ENCODE results near the gene RARRES2. TPM values are rescaled to one million over a fixed set of nuclear protein-coding genes. Genes with fewer than 3 reads are reported as not detected.

RARRES2 gene
- polyA plus RNA-seq, 2 of the 4 experiments (the other 2 are of a cell fraction) = not detected

- TF ChIP-seq HEYL (CRISPR knock-in tag; IDR thresholded peaks at IDR 0.05) (no peak), NFE2L2 (conservative IDR thresholded peaks at IDR 0.05; ENCODE audit: low read length) (no peak), CBX8 (IDR thresholded peaks at IDR 0.05) (no peak)
Observed at GRCh38 chr7:150322833-150323681, 18.4 kb downstream of the RARRES2 start, which contains the start of the genes ACTR3C and LRRC61. TSS of gene ACTR3C (minus strand) at chr7:150323545. CDS start at chr7:150295296, 28,249 bp downstream. TSS of gene LRRC61 (plus strand) at chr7:150323355. CDS start at chr7:150336862, 13,507 bp downstream.

GRCh38 chr7:150322114-150322832 lies 19.2 kb downstream of the RARRES2 start:
- DNase-seq (ENCODE audit: low read depth in 1 of 2, low spot score in 1 of 2) (no peak), ATAC-seq (no peak), FAIRE-seq (no peak)
- Histone ChIP-seq H3K4me3 (no peak overlapping the region), H3K27ac (no peak overlapping the region), H3K4me1 (no peaks in the 10 kb centered on the region), H3K9me3 (no peaks in the 10 kb centered on the region), H3K4me2 (no peak overlapping the region)
- POLR2A ChIA-PET = no interaction called here
- TF ChIP-seq SMC3 (IDR thresholded peaks at IDR 0.05) (no peak), FOSL2 (IDR thresholded peaks at IDR 0.05) (no peak), FOSL2 (CRISPR knock-in tag; IDR thresholded peaks at IDR 0.05) (no peak), RNF2 (IDR thresholded peaks at IDR 0.05; ENCODE audit: borderline replicate concordance, low read depth) (no peak), SREBF2 (IDR thresholded peaks at IDR 0.05) (no peak), HOXA7 (CRISPR knock-in tag; IDR thresholded peaks at IDR 0.05) (no peak), KDM1A (IDR thresholded peaks at IDR 0.05; ENCODE audit: low read depth) (no peak), CHD2 (IDR thresholded peaks at IDR 0.05; ENCODE audit: low read length, partially characterized antibody) (no peak), TP53 (CRISPR knock-in tag; IDR thresholded peaks at IDR 0.05) (no peak), CBX2 (IDR thresholded peaks at IDR 0.05; ENCODE audit: borderline replicate concordance, low read depth) (no peak)
- CTCF ChIA-PET = no interaction called here
- WGBS (ENCODE audit: missing lambda C conversion rate) = 75% methylated on average over 4 of the region's 4 CpGs

More at GRCh38 chr7:150322833-150323681, 18.4 kb downstream of the RARRES2 start, which contains the start of the genes ACTR3C and LRRC61:
- CTCF ChIA-PET = no interaction called here
- Histone ChIP-seq H3K27ac (peak within 1 kb of the TSS in 1 of 2 experiments; percentile 58; a peak in 3 of 6 replicates), H3K4me1 (no peaks in the 10 kb centered on the region), H3K4me3 (peak within 1 kb of the TSS; percentile 35; the same call in 2 of the 3 replicates), H3K9me3 (no peaks in the 10 kb centered on the region), H3K4me2 (peak within 1 kb of the TSS; percentile 57)
- POLR2A ChIA-PET = no interaction called here
- 63% methylated on average over 63 of the region's 82 CpGs for WGBS (ENCODE audit: missing lambda C conversion rate)
- ATAC-seq (peak in 1 of 2 experiments; percentile 53; a peak in 3 of 6 replicates), FAIRE-seq (no peak), DNase-seq (ENCODE audit: low read depth in 1 of 2, low spot score in 1 of 2) (no peak)

- TF ChIP-seq SMC3 (IDR thresholded peaks at IDR 0.05) (no peak), ZNF302 (CRISPR knock-in tag; IDR thresholded peaks at IDR 0.05) (no peak), HES2 (IDR thresholded peaks at IDR 0.05) (no peak), JUN (IDR thresholded peaks at IDR 0.05) (no peak), HEYL (CRISPR knock-in tag; IDR thresholded peaks at IDR 0.05) (no peak), RCOR1 (IDR thresholded peaks at IDR 0.05; ENCODE audit: low read depth, low read length) (no peak), CHD2 (IDR thresholded peaks at IDR 0.05; ENCODE audit: low read length, partially characterized antibody) (no peak), RFX5 (IDR thresholded peaks at IDR 0.05) (no peak), ATOH8 (CRISPR knock-in tag; IDR thresholded peaks at IDR 0.05; ENCODE audit: low read depth) (no peak), REST (IDR thresholded peaks at IDR 0.05) (no peak), MYC (IDR thresholded peaks at IDR 0.05; ENCODE audit: borderline replicate concordance, low read length) (no peak), PHF8 (IDR thresholded peaks at IDR 0.05; ENCODE audit: borderline replicate concordance, low read depth) (no peak), E2F6 (IDR thresholded peaks at IDR 0.05; ENCODE audit: borderline replicate concordance, low read depth) (no peak), CBX8 (IDR thresholded peaks at IDR 0.05) (no peak), RAD21 (conservative IDR thresholded peaks at IDR 0.05 in 1 of 2, IDR thresholded peaks at IDR 0.05 in 1 of 2) (no peak), FOSB (CRISPR knock-in tag; IDR thresholded peaks at IDR 0.05) (no peak), SREBF2 (IDR thresholded peaks at IDR 0.05) (no peak), NFE2L2 (conservative IDR thresholded peaks at IDR 0.05; ENCODE audit: low read length) (no peak), EHF (CRISPR knock-in tag; IDR thresholded peaks at IDR 0.05) (no peak)
- Histone ChIP-seq H3K4me3 (no peak overlapping the region), H3K9me3 (no peaks in the 10 kb centered on the region), H3K4me1 (no peaks in the 10 kb centered on the region), H3K4me2 (no peak overlapping the region), H3K27ac (no peak overlapping the region)
- 57% methylated on average over 3 of the region's 3 CpGs for WGBS (ENCODE audit: missing lambda C conversion rate)
- DNase-seq (ENCODE audit: low read depth in 1 of 2, low spot score in 1 of 2) = no peak
- no peak for FAIRE-seq
- POLR2A ChIA-PET = no interaction called here
- CTCF ChIA-PET = no interaction called here
- no peak for ATAC-seq
Observed at GRCh38 chr7:150321788-150322113, 19.7 kb downstream of the RARRES2 start.

Data from A549 (cell line).